H7 (cell line): ENCODE results near the gene FAXC. TPM values are rescaled to one million over a fixed set of nuclear protein-coding genes. Genes with fewer than 3 reads are reported as not detected.

Experiments
- DNase-seq: peaks from one replicate; pipeline ENCODE4 v3.0.0; 2012
- H3K27me3 ChIP-seq: 2 replicates; pipeline ENCODE4 v1.6.0; 2011; ENCODE audit warnings: mild to moderate bottlenecking, low read length; ENCODE audit not compliant: control insufficient read depth, insufficient read depth
- H3K36me3 ChIP-seq: replicated peaks from 2 replicates; pipeline ENCODE4 v1.5.1; 2011; ENCODE audit warnings: low read length; ENCODE audit not compliant: control insufficient read depth, insufficient read depth
- H3K4me3 ChIP-seq: 2 replicates; pipeline ENCODE4 v1.5.1; 2011; ENCODE audit warnings: low read depth, mild to moderate bottlenecking, control low read depth, low read length, moderate library complexity; ENCODE audit not compliant: insufficient read depth
- total RNA-seq: library from RNA; depleted of rRNA; stranded (reverse); fragments of >200 nt; shearing (Covaris generic); gene quantifications from 2 replicates; pipeline ENCODE4 v1.2.3, GENCODE V29; 2014

FAXC gene
- total RNA-seq, 1 experiment from 2014 or later, result 7.4 TPM

- Histone ChIP-seq H3K27me3 (no peaks in the 10 kb centered on the region), H3K36me3 (peaks cover 1% of the 10 kb centered on the region; the same call in 1 of the 2 replicates), H3K4me3 (no peak overlapping the region)
- DNase-seq, result no peak
Observed at GRCh38 chr6:99324996-99325395, 24.5 kb downstream of the FAXC start.

- Histone ChIP-seq H3K36me3 (no peaks in the 10 kb centered on the region; the same call in 1 of the 2 replicates), H3K27me3 (no peaks in the 10 kb centered on the region), H3K4me3 (no peak overlapping the region)
- peak; percentile 41 for DNase-seq
Observed at GRCh38 chr6:99318566-99318965, 30.9 kb downstream of the FAXC start.

GRCh38 chr6:99312354-99312753 lies 37.1 kb downstream of the FAXC start:
- no peaks in the 10 kb centered on the region; the same call in 1 of the 2 replicates for H3K36me3 ChIP-seq
- no peak for DNase-seq
- H3K27me3 ChIP-seq, result no peaks in the 10 kb centered on the region
- H3K4me3 ChIP-seq, result no peak overlapping the region

- Histone ChIP-seq H3K27me3 (no peaks in the 10 kb centered on the region), H3K4me3 (no peak overlapping the region), H3K36me3 (no peaks in the 10 kb centered on the region; the same call in 1 of the 2 replicates)
- no peak for DNase-seq
Observed at GRCh38 chr6:99310553-99310952, 38.9 kb downstream of the FAXC start.

- Histone ChIP-seq H3K4me3 (no peak overlapping the region), H3K36me3 (no peaks in the 10 kb centered on the region; the same call in 1 of the 2 replicates), H3K27me3 (no peaks in the 10 kb centered on the region)
- DNase-seq, result no peak
Observed at GRCh38 chr6:99309557-99309956, 39.9 kb downstream of the FAXC start.

- DNase-seq, result no peak
- Histone ChIP-seq H3K4me3 (no peak overlapping the region), H3K27me3 (no peaks in the 10 kb centered on the region), H3K36me3 (no peaks in the 10 kb centered on the region; the same call in 1 of the 2 replicates)
Observed at GRCh38 chr6:99308788-99309187, 40.7 kb downstream of the FAXC start.

- Histone ChIP-seq H3K4me3 (no peak overlapping the region), H3K27me3 (no peaks in the 10 kb centered on the region), H3K36me3 (no peaks in the 10 kb centered on the region; the same call in 1 of the 2 replicates)
- DNase-seq, result no peak
Observed at GRCh38 chr6:99307295-99307907, 42.1 kb downstream of the FAXC start.

- Histone ChIP-seq H3K4me3 (no peak overlapping the region), H3K27me3 (no peaks in the 10 kb centered on the region), H3K36me3 (no peaks in the 10 kb centered on the region; the same call in 1 of the 2 replicates)
- no peak for DNase-seq
Observed at GRCh38 chr6:99306341-99306740, 43.1 kb downstream of the FAXC start.

GRCh38 chr6:99305021-99305554 lies 44.4 kb downstream of the FAXC start:
- no peak for DNase-seq
- no peaks in the 10 kb centered on the region for H3K27me3 ChIP-seq
- no peak overlapping the region for H3K4me3 ChIP-seq
- H3K36me3 ChIP-seq, result no peaks in the 10 kb centered on the region; the same call in 1 of the 2 replicates

- Histone ChIP-seq H3K4me3 (no peak overlapping the region), H3K27me3 (no peaks in the 10 kb centered on the region), H3K36me3 (no peaks in the 10 kb centered on the region; the same call in 1 of the 2 replicates)
- DNase-seq, result peak; percentile 15
Observed at GRCh38 chr6:99297415-99297814, 52.1 kb downstream of the FAXC start.

GRCh38 chr6:99297006-99297405 lies 52.5 kb downstream of the FAXC start:
- no peak overlapping the region for H3K4me3 ChIP-seq
- H3K36me3 ChIP-seq, result no peaks in the 10 kb centered on the region; the same call in 1 of the 2 replicates
- H3K27me3 ChIP-seq, result no peaks in the 10 kb centered on the region
- no peak for DNase-seq

- no peak for DNase-seq
- H3K36me3 ChIP-seq, result no peaks in the 10 kb centered on the region; the same call in 1 of the 2 replicates
Observed at GRCh38 chr6:99296261-99296660, 53.2 kb downstream of the FAXC start.

GRCh38 chr6:99295276-99295675 lies 54.2 kb downstream of the FAXC start:
- DNase-seq, result no peak
- H3K4me3 ChIP-seq, result no peak overlapping the region
- H3K36me3 ChIP-seq, result no peaks in the 10 kb centered on the region; the same call in 1 of the 2 replicates
- no peaks in the 10 kb centered on the region for H3K27me3 ChIP-seq

More at GRCh38 chr6:99296261-99296660, 53.2 kb downstream of the FAXC start:
- Histone ChIP-seq H3K27me3 (no peaks in the 10 kb centered on the region), H3K4me3 (no peak overlapping the region)

GRCh38 chr6:99294786-99295185 lies 54.7 kb downstream of the FAXC start:
- DNase-seq, result no peak
- no peaks in the 10 kb centered on the region; the same call in 1 of the 2 replicates for H3K36me3 ChIP-seq
- no peaks in the 10 kb centered on the region for H3K27me3 ChIP-seq
- H3K4me3 ChIP-seq, result no peak overlapping the region

- Histone ChIP-seq H3K27me3 (no peaks in the 10 kb centered on the region), H3K4me3 (no peak overlapping the region), H3K36me3 (no peaks in the 10 kb centered on the region)
- no peak for DNase-seq
Observed at GRCh38 chr6:99289701-99290100, 59.8 kb downstream of the FAXC start.
